ACC112 (cell line): ENCODE results near the gene TCFL5.
"Not testable (repeated sequence)": the region's sequence is repeated elsewhere in the genome, so short reads cannot be mapped to it uniquely, and the experiment has no call there.

Experiments used
- H2AFZ ChIP-seq: fragments of 200-600 bp; sonication (generic); one replicate; pipeline ENCODE4 v1.6.0; 2017; ENCODE audit warnings: antibody characterized with exemption, low read length; ENCODE audit not compliant: unreplicated experiment
- H3K27ac ChIP-seq: fragments of 200-600 bp; sonication (generic); 2 replicates; pipeline ENCODE4 v1.5.1; 2014; ENCODE audit warnings: low read depth, mild to moderate bottlenecking, antibody characterized with exemption, low read length, moderate library complexity
- H3K27me3 ChIP-seq: fragments of 200-600 bp; sonication (generic); 2 replicates; pipeline ENCODE4 v1.6.1; 2014; ENCODE audit warnings: mild to moderate bottlenecking, antibody characterized with exemption, low read length, moderate library complexity, mixed read lengths; ENCODE audit not compliant: insufficient read depth
- H3K36me3 ChIP-seq: fragments of 200-600 bp; sonication (generic); 2 replicates; pipeline ENCODE4 v1.6.1; 2016; ENCODE audit warnings: mild to moderate bottlenecking, antibody characterized with exemption, low read length, moderate library complexity, mixed read lengths; ENCODE audit not compliant: insufficient read depth
- H3K4me1 ChIP-seq: fragments of 200-600 bp; sonication (generic); one replicate; pipeline ENCODE4 v1.6.1; 2016; ENCODE audit warnings: low read length, mixed read lengths; ENCODE audit not compliant: insufficient read depth, unreplicated experiment, control insufficient read depth
- H3K4me3 ChIP-seq: fragments of 200-600 bp; sonication (generic); 2 replicates; pipeline ENCODE4 v1.5.1; 2014; ENCODE audit warnings: mild to moderate bottlenecking, low read depth, low read length
- H3K79me2 ChIP-seq: fragments of 200-600 bp; sonication (generic); one replicate; pipeline ENCODE4 v1.6.0; 2016; ENCODE audit warnings: low read length; ENCODE audit not compliant: control insufficient read depth, unreplicated experiment, insufficient read depth

TCFL5 gene

GRCh38 chr20:62850333-62850974, 11.2 kb downstream of the TCFL5 start:
- Histone ChIP-seq H3K4me1 (no peaks in the 10 kb centered on the region), H3K36me3 (peaks cover 15% of the 10 kb centered on the region), H3K27me3 (no peaks in the 10 kb centered on the region), H2AFZ (no peak overlapping the region), H3K27ac (no peak overlapping the region), H3K4me3 (no peak overlapping the region), H3K79me2 (no peaks in the 10 kb centered on the region)

DNA sequence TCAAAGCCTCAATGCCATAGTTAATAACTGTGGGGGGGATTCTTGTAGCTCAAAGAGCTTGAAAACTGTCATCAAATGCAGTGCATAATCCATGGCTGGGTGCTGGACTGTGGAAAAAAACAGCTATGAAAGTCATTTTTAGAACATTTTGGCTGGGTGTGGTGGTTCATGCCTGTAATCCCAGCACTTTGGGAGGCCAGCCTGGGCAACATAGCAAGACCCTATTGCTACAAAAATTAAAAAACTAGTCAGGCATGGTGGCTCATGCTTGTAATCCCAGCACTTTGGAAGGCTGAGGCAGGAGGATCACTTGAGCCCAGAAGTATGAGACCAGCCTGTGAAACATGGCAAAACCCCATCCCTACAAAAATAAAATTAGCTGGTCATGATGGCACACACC, 12.2 kb downstream of the TCFL5 start:
- Histone ChIP-seq H3K79me2 (no peaks in the 10 kb centered on the region), H3K4me3 (no peak overlapping the region), H3K4me1 (no peaks in the 10 kb centered on the region), H3K27me3 (no peaks in the 10 kb centered on the region), H2AFZ (no peak overlapping the region), H3K36me3 (peaks cover 13% of the 10 kb centered on the region), H3K27ac (no peak overlapping the region)

- not testable (repeated sequence) for H3K79me2 ChIP-seq, H3K27me3 ChIP-seq, H3K27ac ChIP-seq, H3K4me1 ChIP-seq, H2AFZ ChIP-seq, H3K4me3 ChIP-seq
- H3K36me3 ChIP-seq, result peaks cover 12% of the 10 kb centered on the region
Observed at GRCh38 chr20:62848917-62849316, 12.7 kb downstream of the TCFL5 start.

DNA sequence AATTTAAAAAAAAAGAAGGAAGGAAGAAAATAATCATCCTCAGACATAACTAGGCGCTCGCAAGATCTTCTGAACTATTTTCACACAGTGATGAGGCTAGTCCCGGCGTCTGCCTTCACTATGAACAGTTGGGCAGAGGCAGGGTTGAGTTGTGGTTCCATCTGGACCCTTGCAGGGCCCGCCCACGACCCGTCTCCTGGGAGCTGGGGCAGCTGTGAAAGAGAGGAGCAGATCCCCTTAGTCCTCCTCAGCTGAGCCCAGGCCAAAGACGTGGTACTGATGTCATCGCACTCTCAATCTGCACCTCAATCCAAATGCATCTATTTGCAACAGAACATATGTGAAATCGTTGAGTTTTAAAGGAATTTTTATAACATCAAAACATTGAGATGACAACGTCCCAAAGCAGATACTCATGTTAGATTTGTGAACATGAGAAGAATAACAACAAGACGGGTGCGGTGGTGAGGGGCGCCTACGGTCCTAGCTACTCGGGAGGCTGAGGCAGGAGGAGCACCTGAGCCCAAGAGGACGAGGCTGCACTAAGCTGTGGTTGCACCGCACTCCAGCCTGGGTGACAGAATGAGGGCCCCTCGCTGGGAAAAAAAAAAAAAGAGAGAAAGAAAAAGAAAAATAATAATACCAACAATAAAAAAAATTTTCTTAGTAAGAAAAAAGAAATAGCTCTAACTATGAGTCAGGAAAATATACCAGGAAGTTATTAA, 15.3 kb downstream of the TCFL5 start:
- Histone ChIP-seq H3K79me2 (no peaks in the 10 kb centered on the region), H3K36me3 (peaks cover 7% of the 10 kb centered on the region; the same call in 1 of the 2 replicates), H3K27ac (no peak overlapping the region), H2AFZ (no peak overlapping the region), H3K4me3 (no peak overlapping the region), H3K27me3 (no peaks in the 10 kb centered on the region), H3K4me1 (no peaks in the 10 kb centered on the region)

DNA sequence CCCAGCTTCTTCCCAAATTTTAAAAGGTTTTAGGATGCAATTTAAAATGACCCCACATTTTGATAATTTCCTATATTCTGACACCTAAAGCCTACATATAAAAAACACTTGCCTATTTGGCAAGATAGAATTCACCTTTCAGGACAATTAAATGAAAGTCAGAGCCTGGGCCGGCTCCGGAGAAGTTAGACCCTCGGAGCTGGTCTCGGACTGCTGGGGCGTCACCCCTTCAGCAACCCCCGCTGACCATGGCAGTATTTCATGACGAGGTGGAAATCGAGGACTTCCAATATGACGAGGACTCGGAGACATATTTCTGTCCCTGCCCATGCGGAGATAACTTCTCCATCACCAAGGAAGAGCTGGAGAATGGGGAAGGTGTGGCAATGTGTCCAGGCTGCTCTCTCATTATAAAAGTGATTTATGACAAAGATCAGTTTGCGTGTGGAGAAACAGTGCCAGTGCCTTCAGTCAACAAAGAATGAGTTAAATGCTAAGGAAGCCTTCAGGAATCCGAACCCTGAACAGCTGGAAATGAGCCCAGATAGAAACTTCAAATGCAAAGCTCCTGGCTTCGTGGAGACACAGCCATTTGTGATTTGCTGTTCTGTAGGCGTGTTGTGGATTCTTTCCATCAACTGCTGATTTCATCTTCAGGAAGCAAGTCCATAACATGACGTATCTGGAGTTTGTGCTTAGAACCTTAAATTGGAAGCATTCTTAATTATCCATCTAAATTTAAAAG, 16.0 kb downstream of the TCFL5 start:
- Histone ChIP-seq H3K27me3 (no peaks in the 10 kb centered on the region), H3K4me3 (no peak overlapping the region), H3K4me1 (no peaks in the 10 kb centered on the region), H3K79me2 (no peaks in the 10 kb centered on the region), H3K36me3 (peaks cover 7% of the 10 kb centered on the region; the same call in 1 of the 2 replicates), H3K27ac (no peak overlapping the region), H2AFZ (no peak overlapping the region)

- peaks cover 7% of the 10 kb centered on the region; the same call in 1 of the 2 replicates for H3K36me3 ChIP-seq
- no peak overlapping the region for H3K27ac ChIP-seq
- H3K79me2 ChIP-seq, result no peaks in the 10 kb centered on the region
- no peak overlapping the region for H3K4me3 ChIP-seq
- no peak overlapping the region for H2AFZ ChIP-seq
- H3K4me1 ChIP-seq, result no peaks in the 10 kb centered on the region
- H3K27me3 ChIP-seq, result no peaks in the 10 kb centered on the region
Observed at GRCh38 chr20:62844182-62844581, 17.4 kb downstream of the TCFL5 start.

DNA sequence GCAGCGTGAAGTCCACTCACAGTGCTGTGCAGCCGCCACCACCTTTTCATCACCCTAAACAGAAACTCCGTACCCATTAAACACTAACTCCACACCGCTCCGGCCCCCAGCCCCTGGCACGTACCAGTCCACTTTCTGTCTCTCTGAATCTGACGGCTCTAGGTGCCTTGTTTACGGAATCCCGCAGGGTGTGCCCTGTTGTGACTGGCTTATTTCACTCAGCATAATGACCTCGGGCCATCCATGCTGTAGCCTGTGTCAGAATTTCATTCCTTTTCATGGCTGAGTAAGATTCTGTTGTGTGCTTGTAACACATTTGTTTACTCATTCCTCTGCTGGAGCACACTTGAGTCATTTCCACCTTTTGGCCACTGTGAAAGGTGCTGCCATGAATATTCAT, 18.0 kb downstream of the TCFL5 start:
- H3K4me1 ChIP-seq, result no peaks in the 10 kb centered on the region
- H3K79me2 ChIP-seq, result no peaks in the 10 kb centered on the region
- no peak overlapping the region for H3K4me3 ChIP-seq
- peaks cover 7% of the 10 kb centered on the region; the same call in 1 of the 2 replicates for H3K36me3 ChIP-seq
- no peak overlapping the region for H3K27ac ChIP-seq
- H3K27me3 ChIP-seq, result no peaks in the 10 kb centered on the region
- H2AFZ ChIP-seq, result no peak overlapping the region

GRCh38 chr20:62841705-62842212, 19.9 kb downstream of the TCFL5 start:
- Histone ChIP-seq H3K79me2 (no peaks in the 10 kb centered on the region), H3K4me1 (no peaks in the 10 kb centered on the region), H3K36me3 (peaks cover 7% of the 10 kb centered on the region; the same call in 1 of the 2 replicates), H2AFZ (no peak overlapping the region), H3K27ac (no peak overlapping the region), H3K27me3 (no peaks in the 10 kb centered on the region), H3K4me3 (no peak overlapping the region)

DNA sequence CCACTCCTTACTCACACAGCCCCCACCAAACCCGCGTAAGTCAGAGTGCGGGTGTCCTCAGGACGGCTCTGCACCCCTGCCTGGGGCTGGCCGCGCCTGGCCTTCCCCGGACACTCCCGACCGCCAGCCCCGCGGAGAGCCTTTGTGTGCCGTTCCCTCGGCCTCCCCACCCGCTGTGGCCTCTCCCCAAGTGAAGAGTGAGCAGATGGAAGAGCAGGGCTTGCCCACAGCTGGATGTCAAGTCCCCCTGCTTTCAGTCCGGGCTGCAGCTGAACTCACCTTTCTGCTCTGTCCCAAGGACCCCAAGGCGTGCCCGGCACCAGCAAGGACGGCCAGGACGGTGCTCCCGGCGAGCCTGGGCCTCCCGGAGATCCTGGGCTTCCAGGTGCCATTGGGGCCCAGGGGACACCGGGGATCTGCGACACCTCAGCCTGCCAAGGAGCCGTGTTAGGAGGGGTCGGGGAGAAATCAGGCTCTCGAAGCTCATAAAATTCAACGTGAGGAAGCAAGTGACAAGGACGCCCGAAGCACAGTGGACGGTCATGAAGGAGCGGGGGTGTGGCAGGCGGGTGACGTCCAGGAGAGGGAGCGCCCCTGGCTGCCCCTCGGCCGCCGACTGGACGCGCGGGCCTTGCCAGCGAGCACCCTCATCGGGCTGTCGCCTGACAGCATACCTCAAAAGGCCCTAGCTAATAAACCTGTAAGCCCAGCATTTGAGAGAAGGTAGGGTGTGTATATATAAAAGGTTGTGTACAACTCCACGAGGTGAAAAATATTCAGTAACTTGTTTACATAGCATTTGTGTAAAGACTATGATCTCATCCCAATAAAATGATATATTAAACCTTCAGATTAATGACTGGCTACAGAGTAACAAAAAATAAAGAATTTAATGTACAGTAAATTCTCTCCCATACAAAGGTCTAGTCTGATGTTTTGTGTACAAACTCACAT, 21.1 kb downstream of the TCFL5 start:
- Histone ChIP-seq H3K27me3 (no peaks in the 10 kb centered on the region), H3K36me3 (peaks cover 3% of the 10 kb centered on the region; the same call in 1 of the 2 replicates), H3K79me2 (no peaks in the 10 kb centered on the region), H3K4me3 (no peak overlapping the region), H2AFZ (no peak overlapping the region), H3K4me1 (no peaks in the 10 kb centered on the region), H3K27ac (no peak overlapping the region)

GRCh38 chr20:62839816-62840215, 21.8 kb downstream of the TCFL5 start:
- no peaks in the 10 kb centered on the region for H3K27me3 ChIP-seq
- H3K4me3 ChIP-seq, result no peak overlapping the region
- no peak overlapping the region for H3K27ac ChIP-seq
- no peaks in the 10 kb centered on the region for H3K79me2 ChIP-seq
- H3K36me3 ChIP-seq, result no peaks in the 10 kb centered on the region
- H3K4me1 ChIP-seq, result no peaks in the 10 kb centered on the region
- H2AFZ ChIP-seq, result no peak overlapping the region
